PC-9 (cell line): ENCODE results near the gene RPS15. TPM values are rescaled to one million over a fixed set of nuclear protein-coding genes. Genes with fewer than 3 reads are reported as not detected.

Experiments
- BruUV-seq: library from RNA; stranded (reverse); fragments of 400-500 nt; replicated peaks from 2 replicates; lab custom pipeline; 2021; lab: Mats Ljungman, UMichigan
- CTCF ChIA-PET: fragments of 300-600 bp; sonication (Branson Sonifier 250); formaldehyde crosslinking; loops from one replicate; lab custom pipeline; 2022; ENCODE audit warnings: antibody characterized with exemption; lab: Charles Lee
- POLR2A ChIA-PET: fragments of 300-600 bp; sonication (Branson Sonifier 250); formaldehyde crosslinking; loops from one replicate; lab custom pipeline; 2022; ENCODE audit warnings: antibody characterized with exemption; ENCODE audit not compliant: unreplicated experiment; lab: Charles Lee
- DNase-seq, 2 experiments: peaks; one replicate each; pipeline versions ENCODE4 v3.0.0 to v3.0.0-alpha.2; 2015 to 2022; ENCODE audit warnings: mixed read lengths in 1 of 2
- H2AFZ ChIP-seq: fragments of 200-600 bp; sonication (generic); 2 replicates; pipeline ENCODE4 v1.8.1; 2017; ENCODE audit warnings: antibody characterized with exemption
- H3F3A ChIP-seq: fragments of 200-600 bp; sonication (generic); 2 replicates; pipeline ENCODE4 v1.8.1; 2017; ENCODE audit warnings: antibody characterized with exemption, mild to moderate bottlenecking, low read depth; ENCODE audit not compliant: insufficient read depth
- H3K27ac ChIP-seq: fragments of 200-600 bp; sonication (generic); 2 replicates; pipeline ENCODE4 v1.6.1; 2016; ENCODE audit warnings: mixed run types
- H3K27me3 ChIP-seq: fragments of 200-600 bp; sonication (generic); 2 replicates; pipeline ENCODE4 v1.6.1; 2016; ENCODE audit warnings: low read depth, mixed run types; ENCODE audit not compliant: insufficient read depth
- H3K36me3 ChIP-seq: fragments of 200-600 bp; sonication (generic); 2 replicates; pipeline ENCODE4 v1.6.1; 2016; ENCODE audit warnings: low read depth, mixed run types
- H3K4me1 ChIP-seq: fragments of 200-600 bp; sonication (generic); replicated peaks from 2 replicates; pipeline ENCODE4 v1.6.1; 2016; ENCODE audit warnings: mixed run types; ENCODE audit not compliant: insufficient read depth
- H3K4me2 ChIP-seq: fragments of 200-600 bp; sonication (generic); 2 replicates; pipeline ENCODE4 v1.6.1; 2017; ENCODE audit warnings: mixed run types
- H3K4me3 ChIP-seq: fragments of 200-600 bp; sonication (generic); 2 replicates; pipeline ENCODE4 v1.6.1; 2016; ENCODE audit warnings: mixed run types
- H3K79me2 ChIP-seq: fragments of 200-600 bp; sonication (generic); 2 replicates; pipeline ENCODE4 v1.6.1; 2017; ENCODE audit warnings: low read depth, mixed run types
- H3K9me2 ChIP-seq: fragments of 200-600 bp; sonication (generic); 2 replicates; pipeline ENCODE4 v1.8.1; 2017; ENCODE audit warnings: mild to moderate bottlenecking; ENCODE audit not compliant: insufficient read depth
- H3K9me3 ChIP-seq: fragments of 200-600 bp; sonication (generic); 2 replicates; pipeline ENCODE4 v1.8.1; 2016; ENCODE audit warnings: low read depth; ENCODE audit not compliant: insufficient read depth
- H4K20me1 ChIP-seq: fragments of 200-600 bp; sonication (generic); 2 replicates; pipeline ENCODE4 v1.8.1; 2017; ENCODE audit not compliant: insufficient read depth
- CTCF ChIP-seq: fragments of 200-600 bp; sonication (generic); conservative IDR thresholded peaks from 2 replicates; pipeline ENCODE4 v1.6.1; 2017; ENCODE audit warnings: mixed run types, antibody characterized with exemption, mild to moderate bottlenecking, moderate library complexity
- EZH2 ChIP-seq: fragments of 200-600 bp; sonication (generic); IDR thresholded peaks from 2 replicates; pipeline ENCODE4 v1.8.0; 2017; ENCODE audit warnings: antibody characterized with exemption, low read depth
- intact Hi-C: fragments of 100-400 bp; cut with micrococcal nuclease; formaldehyde crosslinking; loops from one replicate; pipeline ENCODE4 v1.10.0; 2022; ENCODE audit not compliant: unreplicated experiment
- total RNA-seq: library from RNA; stranded (reverse); gene quantifications from 2 replicates; pipeline ENCODE4 v1.2.3, GENCODE V29; 2021

RPS15 gene
- total RNA-seq, 1 experiment from 2014 or later = 967 TPM

GRCh38 chr19:1402411-1403070 is 35.7 kb upstream of the RPS15 start:
- Histone ChIP-seq H3K4me2 (no peak overlapping the region), H3K9me2 (no peaks in the 10 kb centered on the region), H3K79me2 (no peaks in the 10 kb centered on the region), H4K20me1 (no peaks in the 10 kb centered on the region), H3K36me3 (no peaks in the 10 kb centered on the region), H2AFZ (no peak overlapping the region), H3K9me3 (no peaks in the 10 kb centered on the region), H3K27me3 (no peaks in the 10 kb centered on the region), H3K4me3 (no peak overlapping the region), H3F3A (peaks cover 19% of the 10 kb centered on the region), H3K4me1 (peaks cover 7% of the 10 kb centered on the region; the same call in 1 of the 2 replicates), H3K27ac (no peak overlapping the region)
- DNase-seq = peak in 1 of 2 experiments; percentile 39
- no TSS peak for BruUV-seq
- ChIA-PET CTCF (no interaction called here), POLR2A (no interaction called here)
- TF ChIP-seq CTCF (no peak), EZH2 (no peak)
- intact Hi-C loops = no loop called here

GRCh38 chr19:1406774-1407527 is 31.2 kb upstream of the RPS15 start:
- peak overlapping the region; percentile 80 for H3K4me2 ChIP-seq
- H3K27me3 ChIP-seq = no peaks in the 10 kb centered on the region
- H3F3A ChIP-seq = peaks cover 14% of the 10 kb centered on the region
- no peaks in the 10 kb centered on the region for H3K9me2 ChIP-seq
- TF ChIP-seq EZH2 (no peak), CTCF (peak; percentile 60)
- CTCF ChIA-PET = no interaction called here
- POLR2A ChIA-PET = no interaction called here
- peaks cover 42% of the 10 kb centered on the region for H3K79me2 ChIP-seq
- H4K20me1 ChIP-seq = peaks cover 33% of the 10 kb centered on the region
- peak overlapping the region; percentile 68 for H3K4me3 ChIP-seq
- peak; percentile 83 to 98 for DNase-seq
- TSS peak; percentile 59 for BruUV-seq
- no peaks in the 10 kb centered on the region for H3K36me3 ChIP-seq
- peak overlapping the region; percentile 76 for H2AFZ ChIP-seq
- H3K27ac ChIP-seq = peak overlapping the region; percentile 51
- intact Hi-C loops = loop anchor here (2.0 to 5.0 kb wide), 2 partner anchors 50 to 184 kb away; no protein-coding TSS in a partner anchor
- peaks cover 22% of the 10 kb centered on the region for H3K4me1 ChIP-seq
- H3K9me3 ChIP-seq = no peaks in the 10 kb centered on the region

- no TSS peak for BruUV-seq
- DNase-seq = peak in 1 of 2 experiments; percentile 15
- peak within 1 kb of the TSS; percentile 92 for H3K4me2 ChIP-seq
- H3K79me2 ChIP-seq = peaks cover 49% of the 10 kb centered on the region
- H3K27me3 ChIP-seq = no peaks in the 10 kb centered on the region
- H3K27ac ChIP-seq = peak within 1 kb of the TSS; percentile 72
- H2AFZ ChIP-seq = peak within 1 kb of the TSS; percentile 76
- intact Hi-C loops = loop anchor here (1.0 to 5.0 kb wide), 3 partner anchors 31 to 183 kb away; partner anchors contain the start of gene RPS15
- no peaks in the 10 kb centered on the region for H3K36me3 ChIP-seq
- TF ChIP-seq EZH2 (no peak), CTCF (no peak)
- no peaks in the 10 kb centered on the region for H3K9me3 ChIP-seq
- peaks cover 39% of the 10 kb centered on the region for H4K20me1 ChIP-seq
- peaks cover 12% of the 10 kb centered on the region for H3F3A ChIP-seq
- CTCF ChIA-PET = no interaction called here
- no peaks in the 10 kb centered on the region for H3K9me2 ChIP-seq
- peak within 1 kb of the TSS; percentile 81 for H3K4me3 ChIP-seq
- H3K4me1 ChIP-seq = peaks cover 22% of the 10 kb centered on the region
- POLR2A ChIA-PET = no interaction called here
Measured at GRCh38 chr19:1407528-1408299, 30.5 kb upstream of the RPS15 start, which contains the start of gene DAZAP1. TSS of gene DAZAP1 (plus strand) at chr19:1407586. CDS start at chr19:1407774, 188 bp downstream.
